T-helper 1 cell treated with Interleukin-12 subunit alpha and Interleukin-12 subunit beta and Interleukin-4 antibody, amounts not matched to agents 30 ng/mL and 1 ng/mL, for 36 hours (primary cell): ENCODE measurements around the gene UNC79. TPM values are rescaled to one million over a fixed set of nuclear protein-coding genes. Genes with fewer than 3 reads are reported as not detected.

Source experiments
- intact Hi-C: fragments of 100-400 bp; cut with micrococcal nuclease; formaldehyde crosslinking; loops from one replicate; pipeline ENCODE4 v1.15.1; 2024
- total RNA-seq: library from RNA; stranded (reverse); gene quantifications from 2 replicates; pipeline ENCODE4 v1.2.3, GENCODE V29; 2022

Gene UNC79
- total RNA-seq, 1 donor from 2014 or later: not detected

DNA sequence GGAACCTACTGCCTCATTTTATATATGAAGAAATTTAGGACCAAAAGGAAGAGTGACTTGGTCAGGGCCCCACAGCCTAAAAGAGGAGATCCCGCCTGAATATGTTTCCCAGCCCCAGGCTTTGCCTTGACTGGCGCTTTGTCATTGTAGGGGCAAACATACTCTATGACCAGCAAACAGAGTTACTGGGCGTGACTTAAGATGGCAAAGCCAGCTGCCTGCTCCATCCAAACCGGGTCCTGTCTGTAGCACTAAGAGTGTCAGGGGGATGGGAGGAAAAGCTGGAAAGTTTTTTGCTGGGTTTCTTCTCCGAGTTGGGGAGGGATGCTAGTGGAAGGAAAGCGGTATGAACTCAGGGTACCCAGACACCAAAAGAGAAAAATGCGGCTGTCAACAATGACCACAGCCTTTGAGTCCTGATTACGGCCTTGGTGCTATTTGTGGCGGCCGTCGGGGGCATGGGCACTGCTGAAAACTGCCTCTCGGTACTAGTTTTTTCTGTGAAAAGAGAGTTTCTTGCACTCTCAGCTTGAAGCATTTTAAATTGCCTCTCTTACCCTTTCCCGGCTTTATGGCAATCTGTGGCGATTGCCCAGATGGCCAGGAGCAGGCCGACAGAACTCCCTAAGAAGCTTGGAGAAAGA, 274.9 kb downstream of the UNC79 start:
- intact Hi-C loops: no loop called here

DNA sequence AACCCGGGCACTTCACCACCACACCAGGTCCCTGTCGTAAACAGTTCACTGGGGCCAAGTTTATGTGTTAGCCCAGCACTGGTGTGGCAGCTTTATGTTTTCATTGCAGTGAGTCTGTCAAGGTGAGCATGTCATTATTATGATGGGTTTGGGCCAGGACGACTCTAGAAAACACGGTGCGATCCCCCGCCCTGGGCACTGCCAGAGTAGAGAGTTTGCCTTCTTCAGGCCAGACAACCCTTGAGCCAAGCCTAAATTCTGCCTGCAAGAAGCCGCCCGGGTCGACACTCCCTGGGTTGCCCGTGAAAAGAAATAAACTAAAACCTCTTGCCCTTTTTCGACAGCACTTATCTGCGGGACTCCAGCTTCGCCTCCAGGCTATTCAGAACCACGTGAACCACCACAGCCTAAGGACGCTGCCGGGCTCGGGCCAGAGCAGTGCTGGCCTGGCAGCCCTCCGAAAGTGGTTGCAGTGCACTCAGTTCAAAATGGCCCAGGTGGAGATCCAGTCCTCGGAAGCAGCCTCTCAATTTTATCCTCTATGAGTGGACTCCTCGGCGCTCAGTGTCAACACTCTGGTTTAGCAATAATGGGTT, 275.7 kb downstream of the UNC79 start:
- intact Hi-C loops: no loop called here

DNA sequence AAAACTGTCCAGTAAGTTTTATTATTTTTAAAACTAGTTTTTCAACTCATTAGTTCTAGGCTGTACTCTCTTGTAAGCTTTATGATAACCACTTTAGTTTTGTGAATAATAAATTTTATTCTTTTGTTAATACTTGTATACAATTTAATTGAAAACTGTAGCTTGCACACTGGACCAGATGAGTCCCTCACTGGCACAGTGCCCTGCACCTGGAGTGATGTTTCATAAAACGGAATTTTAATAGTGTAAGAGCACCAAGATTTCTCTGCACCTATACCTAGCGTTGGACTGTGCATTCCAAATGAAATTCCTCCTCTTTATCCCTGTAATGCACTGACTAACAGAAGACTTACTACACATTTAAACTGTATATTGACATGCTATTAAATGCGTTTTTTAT, 276.7 kb downstream of the UNC79 start:
- intact Hi-C loops: no loop called here

DNA sequence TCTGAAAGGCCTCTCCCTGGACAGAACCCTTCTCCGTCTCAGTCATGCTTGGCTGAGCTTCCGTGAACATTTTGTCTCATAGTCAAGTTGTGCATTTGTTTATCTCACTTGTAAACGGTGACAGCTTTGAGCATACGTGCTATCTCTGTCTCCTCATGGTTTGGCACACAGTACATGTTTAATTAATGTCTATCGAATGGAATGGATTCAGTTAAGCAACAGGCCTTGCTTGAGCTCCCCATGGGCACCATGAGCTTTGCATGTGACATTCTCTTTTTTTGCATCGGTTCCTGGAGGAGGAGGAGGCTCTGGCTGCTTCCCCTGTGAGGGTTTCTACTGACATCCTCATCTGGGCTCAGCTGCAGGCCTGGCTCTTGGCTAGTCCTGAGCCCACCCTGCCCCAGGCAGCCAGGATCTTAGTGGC, 277.6 kb downstream of the UNC79 start:
- intact Hi-C loops: no loop called here

DNA sequence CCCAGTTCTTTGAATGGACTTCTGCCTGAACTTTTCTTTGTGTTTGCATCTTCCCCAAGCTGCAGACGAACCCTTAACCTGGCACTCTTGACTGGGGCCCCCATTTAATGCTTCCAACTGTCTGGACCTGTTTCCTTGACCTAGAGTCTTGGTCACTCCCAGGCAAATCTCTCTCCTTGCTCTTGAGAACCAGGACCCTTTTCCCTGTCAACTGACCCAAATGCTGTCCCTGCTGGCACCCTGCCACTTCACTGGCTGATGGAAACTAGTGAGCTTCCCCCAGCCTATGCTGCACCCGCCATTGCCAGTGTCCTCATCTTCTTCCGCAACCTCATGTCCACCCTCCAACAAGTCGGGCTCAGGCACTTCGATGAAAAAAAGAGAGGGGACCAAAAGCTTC, 278.1 kb downstream of the UNC79 start:
- intact Hi-C loops: no loop called here

DNA sequence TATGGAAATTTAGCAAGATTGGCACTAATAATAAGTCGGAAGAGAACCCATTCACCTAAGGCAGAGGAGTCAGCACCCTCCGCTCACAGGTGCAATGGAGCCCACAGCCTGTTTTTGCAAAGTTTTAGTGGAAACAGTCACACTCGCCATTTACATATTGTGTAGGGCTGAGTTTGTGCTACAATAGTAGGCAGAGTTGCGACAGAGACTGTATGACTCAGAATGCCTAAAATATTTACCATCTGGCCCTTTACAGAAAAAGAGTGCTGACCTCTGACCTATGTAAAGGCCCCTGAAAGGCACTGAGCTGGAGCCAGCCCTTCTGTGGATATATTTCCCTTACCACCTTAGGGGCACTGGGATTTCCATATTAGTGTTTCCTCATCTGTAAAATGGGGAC, 278.5 kb downstream of the UNC79 start:
- intact Hi-C loops: no loop called here

DNA sequence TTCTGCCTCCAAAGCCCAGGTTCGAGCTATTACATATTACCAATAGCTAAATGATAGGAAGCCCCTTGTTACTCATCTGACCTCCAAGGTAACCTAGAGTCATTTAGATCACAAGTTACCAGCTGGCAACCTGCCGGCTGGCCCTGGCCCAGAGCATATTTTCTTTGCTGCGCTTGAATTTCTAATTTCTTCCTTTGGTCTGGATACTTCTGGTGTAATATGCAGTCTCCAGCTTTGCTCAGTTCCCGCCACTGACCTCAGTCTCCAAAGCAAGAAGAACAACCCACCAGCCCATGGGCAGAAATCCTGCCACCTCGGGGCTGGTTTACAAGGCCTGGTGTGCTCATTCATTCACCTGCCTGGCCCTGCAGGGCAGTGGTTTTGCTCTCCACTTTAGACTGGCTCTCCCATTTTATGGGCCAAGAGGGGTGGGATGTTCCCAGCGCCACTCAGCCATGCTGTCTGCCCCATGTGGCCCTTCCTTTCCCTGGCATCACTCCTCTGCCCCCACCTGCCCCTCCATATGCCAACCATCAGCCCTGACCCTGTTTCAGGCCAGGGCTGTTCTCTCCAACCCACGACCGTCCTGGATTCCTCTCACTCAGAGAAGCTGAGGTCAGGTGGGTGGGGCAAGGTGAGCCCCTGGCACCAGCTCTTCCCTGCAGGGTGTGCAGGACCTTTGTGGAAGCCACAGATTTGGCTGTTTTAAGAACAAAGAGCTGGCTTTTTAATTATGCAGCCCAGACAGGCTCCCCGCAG, 281.5 kb downstream of the UNC79 start:
- intact Hi-C loops: no loop called here

DNA sequence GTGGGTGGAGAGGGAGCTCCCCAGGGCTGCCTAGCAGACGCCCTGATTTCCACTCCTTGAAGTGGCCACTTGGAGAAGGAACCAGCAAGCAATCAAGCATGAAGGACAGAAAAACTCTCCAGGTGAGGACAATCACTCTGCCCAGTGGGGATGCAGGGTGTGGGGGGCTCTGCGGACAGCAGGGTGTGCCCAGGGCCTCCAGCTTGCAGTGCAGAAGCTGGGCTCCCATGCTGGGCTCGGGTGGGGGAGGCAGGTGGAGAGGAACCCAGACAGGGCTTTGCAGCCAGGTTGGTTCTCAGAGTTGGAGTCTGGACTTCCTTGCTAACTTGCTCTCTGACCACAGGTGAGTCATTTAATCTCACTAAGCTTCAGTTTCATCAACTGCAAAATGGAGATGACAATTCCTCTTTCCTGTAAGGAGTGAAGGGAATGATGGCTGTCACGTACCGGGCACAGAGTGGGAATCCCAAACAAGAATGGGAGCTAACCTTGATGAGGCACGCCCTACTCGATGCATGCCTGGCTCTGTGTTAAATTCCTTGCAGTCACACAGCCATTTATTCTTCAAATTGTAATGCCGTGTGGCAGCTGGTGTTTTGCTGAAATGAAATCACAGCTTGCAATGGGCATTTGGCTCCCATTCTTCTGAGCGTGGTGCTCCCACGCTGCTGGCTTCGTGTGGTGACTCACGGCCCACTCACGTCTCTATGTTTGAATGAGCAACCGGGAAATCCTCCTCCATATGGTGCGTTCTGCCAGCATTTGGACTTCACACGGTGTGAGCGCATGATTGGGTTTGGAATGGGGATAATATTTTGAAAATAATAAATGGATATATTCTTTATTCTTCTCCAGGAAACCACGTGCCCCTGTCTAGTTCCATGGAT, 282.3 kb downstream of the UNC79 start:
- intact Hi-C loops: no loop called here

DNA sequence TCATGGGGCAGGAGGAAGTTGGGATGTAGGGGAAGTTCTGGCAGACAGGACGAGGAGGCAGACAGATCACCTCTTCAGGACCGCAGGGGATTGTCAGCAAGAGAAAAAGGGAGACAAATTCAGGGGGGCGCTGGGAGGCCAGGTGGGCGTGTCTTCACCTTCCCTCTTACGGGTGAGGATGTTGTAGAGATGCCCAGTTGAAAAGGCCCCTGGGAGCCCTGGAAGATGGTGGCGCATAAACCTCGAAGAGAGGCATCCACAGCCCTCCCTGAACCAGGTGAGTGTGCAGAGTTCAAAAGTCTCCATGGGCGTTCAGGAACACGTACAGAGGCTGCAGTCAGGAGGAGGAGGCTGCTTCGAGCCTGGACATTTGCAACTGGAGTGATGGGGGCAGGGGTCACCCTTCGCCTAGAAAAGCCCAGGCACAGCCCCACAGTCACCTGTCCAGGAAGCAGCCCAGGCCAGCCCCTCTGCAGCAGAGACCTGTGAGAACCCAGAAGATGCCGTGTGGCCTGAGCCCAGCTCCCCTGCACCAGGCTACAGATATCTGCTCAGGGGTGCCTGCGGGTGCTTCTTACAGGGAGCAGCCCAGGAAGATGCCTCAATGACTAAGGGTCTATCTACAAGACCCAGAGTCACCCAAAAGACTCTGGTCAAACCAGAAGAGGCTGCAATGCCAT, 283.1 kb downstream of the UNC79 start:
- intact Hi-C loops: no loop called here

DNA sequence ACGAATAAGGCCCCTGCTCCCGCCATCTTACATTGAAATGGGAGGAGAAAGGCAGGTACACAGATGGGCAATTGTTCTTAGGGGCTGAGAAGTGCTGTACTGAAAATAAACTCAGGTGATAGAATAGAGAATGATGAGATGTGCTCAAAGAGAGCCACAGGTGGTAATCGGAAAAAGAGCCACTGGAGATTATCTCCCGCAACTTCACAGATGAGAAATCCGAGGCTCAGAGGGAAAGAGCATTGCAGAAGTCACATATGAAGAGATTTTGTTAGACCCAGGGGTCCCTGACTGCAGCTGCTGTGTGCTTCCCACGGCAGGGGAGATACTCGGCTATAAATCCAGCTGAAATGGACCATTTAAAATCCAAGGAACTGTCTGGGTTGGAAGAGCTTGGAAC, 283.9 kb downstream of the UNC79 start:
- intact Hi-C loops: no loop called here

DNA sequence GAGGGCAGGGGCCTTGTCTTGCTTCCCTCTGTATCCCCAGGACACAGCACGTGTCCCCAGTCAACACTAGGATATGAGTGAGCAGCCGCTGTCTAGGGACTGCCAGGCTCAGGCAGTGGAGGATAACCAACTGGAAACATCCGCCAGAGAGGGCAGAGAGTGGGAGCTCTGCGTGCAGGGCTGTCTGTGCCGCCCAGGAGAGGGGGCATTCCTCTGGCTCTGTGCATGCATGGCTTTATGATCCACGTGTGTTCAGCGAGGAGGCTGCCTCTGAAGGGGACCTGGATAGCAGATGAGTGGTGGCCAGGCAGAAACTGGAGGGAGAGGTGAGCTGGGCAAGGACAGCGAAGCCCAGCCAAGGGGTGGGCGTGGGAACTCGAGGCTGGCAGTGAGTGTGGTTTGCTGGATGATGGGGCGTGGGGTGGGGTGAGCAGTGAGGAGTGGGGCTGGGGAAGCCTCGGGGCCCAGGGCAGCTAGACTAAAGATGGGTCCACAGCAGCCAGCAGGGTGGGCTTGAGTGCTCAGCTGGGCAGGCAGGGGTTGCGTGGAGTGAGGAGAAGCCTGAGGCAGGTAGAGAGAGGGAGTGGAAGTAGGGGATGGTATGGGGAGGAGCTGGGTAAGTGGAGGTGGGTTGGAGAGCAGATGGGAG, 284.7 kb downstream of the UNC79 start:
- intact Hi-C loops: no loop called here

DNA sequence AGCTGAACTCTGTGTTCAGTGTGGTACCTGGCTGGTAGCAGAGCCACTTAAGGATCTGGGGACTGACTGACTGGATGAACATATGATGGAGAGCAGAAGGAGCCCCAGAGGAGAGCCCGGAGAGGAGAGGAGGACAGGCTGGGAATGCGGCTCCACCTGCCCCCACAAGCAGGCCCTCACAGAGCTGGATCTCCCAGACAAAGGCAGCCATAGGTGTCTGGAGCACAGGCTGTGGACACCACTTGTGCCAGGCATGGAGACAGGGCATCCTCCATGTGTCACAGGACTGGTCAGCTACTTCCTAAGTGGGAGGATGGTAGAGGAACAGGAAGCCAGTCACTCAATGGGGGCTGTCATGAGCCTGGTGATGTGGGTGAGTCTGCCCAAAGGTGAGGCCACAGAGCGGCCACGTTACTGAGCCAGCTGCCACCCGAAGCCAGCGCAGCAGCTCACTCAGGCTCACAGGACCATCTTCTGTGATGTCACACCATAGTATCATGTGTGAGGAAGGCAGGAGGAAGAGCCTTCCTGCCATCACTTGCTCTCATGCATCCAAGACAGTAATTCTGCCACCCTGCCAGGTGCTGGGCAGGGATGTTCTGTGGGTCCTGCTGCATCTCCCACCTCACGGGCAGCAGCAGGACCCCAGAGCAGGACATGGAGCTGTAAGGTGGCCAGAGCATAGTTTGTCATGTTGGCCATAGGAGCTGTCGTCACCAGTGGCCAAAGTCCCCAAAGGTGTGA, 285.4 kb downstream of the UNC79 start:
- intact Hi-C loops: no loop called here

DNA sequence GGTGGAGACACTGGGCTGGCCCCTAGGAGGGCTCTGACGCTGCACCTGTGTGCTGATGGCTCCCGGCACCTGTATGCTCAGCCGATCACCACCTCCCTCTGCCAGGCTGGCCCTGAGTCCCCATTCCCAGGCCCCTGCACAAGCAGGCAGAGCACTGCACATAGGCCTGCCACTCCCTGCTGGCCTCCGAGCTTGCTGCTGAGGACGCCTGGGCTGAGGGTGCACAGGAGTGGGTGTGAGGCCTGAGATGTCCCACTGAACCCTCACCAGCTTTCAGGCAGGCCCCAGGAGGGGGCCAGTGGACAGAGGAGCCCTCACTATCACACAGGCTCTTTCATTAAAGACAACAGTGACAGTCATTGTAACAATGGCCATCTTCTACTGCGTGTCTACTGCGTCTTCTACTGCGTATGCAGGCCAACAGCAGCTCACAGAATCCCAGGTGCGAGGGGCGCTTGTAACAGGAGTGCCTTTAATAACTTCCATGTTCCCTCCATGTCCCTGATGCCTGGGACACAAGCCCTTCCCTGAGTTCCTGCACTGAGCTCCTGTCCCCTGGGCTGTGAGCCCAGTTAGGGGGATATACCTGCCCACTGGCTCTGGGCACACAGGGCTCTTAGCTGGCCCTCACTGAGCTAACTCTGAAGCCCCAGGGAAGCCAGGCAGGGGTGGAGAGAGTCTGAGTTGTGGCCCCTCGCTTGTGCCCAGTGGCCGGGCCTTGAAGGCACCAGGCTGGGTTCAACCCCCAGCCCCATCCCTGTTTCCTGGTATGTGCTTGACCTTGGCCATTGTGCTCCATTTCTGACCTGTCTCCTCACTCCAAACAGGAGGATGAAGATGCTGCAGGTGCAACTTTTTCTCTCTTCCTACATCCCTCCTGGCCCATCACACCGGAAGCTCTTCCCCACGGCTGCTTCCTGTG, 286.3 kb downstream of the UNC79 start:
- intact Hi-C loops: no loop called here

DNA sequence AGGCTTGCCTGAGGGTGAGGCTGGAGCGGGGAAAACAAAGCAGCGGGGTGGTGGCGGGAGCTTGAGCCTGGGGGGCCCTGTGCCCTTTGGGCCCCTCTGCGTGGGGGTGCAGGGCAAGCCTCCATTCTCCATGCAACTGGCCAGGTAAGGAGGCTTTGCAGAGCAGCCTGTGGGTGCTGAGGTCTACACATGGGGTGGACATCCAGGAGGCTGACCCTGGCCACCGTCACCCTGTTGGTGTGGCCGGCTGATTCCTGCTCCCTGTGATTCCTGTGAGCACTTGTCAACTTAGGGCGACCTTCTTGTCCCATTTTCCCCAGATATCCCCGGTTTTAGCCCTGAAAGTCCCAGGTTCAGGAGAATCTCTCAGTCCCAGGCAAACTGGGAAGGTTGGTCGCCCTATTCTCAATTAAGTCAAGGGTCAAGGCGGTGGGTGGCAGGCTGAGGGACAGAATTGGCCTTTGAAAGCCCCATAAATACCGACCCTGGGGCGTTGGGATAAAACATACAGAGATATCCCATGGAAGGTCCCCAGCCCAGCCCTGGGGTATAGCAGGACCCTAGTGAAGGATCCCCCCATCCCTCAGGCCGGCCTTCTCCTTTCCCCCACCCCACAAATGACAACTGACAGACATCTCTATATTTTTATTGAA, 287.1 kb downstream of the UNC79 start:
- intact Hi-C loops: no loop called here

DNA sequence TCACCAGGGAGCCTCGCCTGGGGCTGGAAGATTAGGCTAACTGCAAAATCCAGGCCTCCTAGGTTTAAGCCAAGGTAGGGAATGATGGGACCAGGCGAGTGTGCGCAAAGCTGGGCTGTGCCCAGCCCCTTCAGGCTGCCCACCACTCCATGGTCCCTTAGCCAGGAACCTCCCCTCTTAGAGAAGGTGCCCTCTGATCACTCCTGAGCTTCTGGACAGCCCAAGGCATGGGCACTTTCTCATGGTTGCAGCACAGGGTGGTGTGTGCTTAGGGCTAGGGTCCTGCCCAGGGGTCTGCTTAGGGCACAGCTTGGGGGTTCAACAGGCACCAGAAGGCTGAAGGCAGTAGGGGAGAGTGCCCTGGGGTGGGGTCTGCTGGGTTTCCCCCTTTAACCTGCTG, 288.5 kb downstream of the UNC79 start:
- intact Hi-C loops: no loop called here

DNA sequence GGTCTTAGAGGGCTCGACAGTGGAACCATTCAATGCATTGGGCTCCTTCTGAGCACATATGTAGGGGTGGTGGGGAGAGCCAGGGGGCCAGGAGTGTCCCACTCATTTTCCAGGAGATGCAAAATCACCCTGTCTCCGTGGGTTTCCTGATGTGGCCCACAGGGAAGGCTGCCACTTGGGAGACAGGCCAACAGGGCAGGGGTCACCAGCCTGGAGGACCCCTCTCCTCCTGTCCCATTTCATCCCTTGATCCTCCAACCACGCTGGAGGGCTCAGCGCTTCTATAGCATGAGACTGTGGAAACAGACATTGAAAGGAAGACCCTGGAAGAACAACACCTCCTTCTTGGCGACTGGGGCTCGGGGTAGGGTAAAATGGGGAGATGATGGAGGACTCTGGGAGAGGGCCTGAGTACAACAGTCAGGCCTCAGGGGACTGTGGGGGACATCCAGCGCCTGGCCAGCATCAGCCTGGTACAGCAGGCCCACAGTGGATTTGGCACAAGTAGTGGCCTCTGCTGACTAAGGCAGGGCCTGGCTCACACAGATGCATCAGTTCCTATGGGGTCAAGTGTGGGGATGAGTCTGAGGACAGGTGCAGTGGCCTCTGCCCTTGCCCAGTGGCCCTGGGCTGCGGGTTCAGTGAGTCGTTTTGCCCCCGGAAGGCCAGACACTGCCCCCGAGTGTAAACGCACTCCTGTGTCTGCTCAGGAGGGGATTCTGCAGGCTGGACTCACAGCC, 289.5 kb downstream of the UNC79 start:
- intact Hi-C loops: no loop called here

DNA sequence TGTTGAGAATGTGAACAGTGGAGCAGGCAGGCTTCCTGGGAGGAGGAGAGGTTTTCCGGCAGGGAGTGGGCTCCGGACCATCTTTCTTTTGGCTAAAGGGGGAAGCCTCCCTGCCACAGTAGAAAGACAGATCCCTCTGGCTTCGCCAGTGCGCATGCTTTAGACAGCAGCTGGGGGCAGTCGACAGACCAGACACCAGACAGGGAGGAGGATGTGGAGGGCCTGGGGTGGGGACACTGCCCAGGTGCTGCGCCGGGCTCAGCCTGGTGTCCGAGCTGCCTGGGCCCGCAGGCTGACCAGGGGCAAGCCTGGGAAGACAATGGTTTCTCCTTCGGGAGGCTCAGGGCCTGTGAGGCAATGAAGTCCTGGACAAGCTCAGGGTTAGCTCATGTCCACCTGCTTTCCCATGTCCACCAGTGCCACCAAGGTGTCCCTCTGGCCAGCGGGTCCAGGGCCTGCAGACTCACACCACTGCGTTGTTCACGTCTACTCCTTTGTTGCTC, 290.3 kb downstream of the UNC79 start:
- intact Hi-C loops: no loop called here
